Measurements from ENCODE around the gene ZFR.
A peak's percentile ranks its signal among the peaks of the same experiment; 100 is the strongest.

GRCh38 chr5:32329395-32329834, 115.1 kb downstream of the ZFR start:
- TF ChIP-seq EP300 (IDR thresholded peaks at IDR 0.05; ENCODE audit: low read depth) (no peak), POLR2AphosphoS5 (IDR thresholded peaks at IDR 0.05) (no peak), CTCF (IDR thresholded peaks at IDR 0.05) (peak; percentile 59 to 64 (median 60))
